Thyroid gland (tissue), 4 donors: ENCODE results near the gene SRP72.

Source experiments
- CTCF ChIP-seq, 6 experiments: fragments of 200-600 bp in 3 of 6; fragments of 450-650 bp in 3 of 6; sonication (generic) in 3 of 6; IDR thresholded peaks; one replicate each; pipeline ENCODE4 v1.5.1; 2016 to 2019; ENCODE audit warnings: antibody characterized with exemption in 6 of 6, mild to moderate bottlenecking in 2 of 6, inconsistent platforms in 1 of 6, moderate library complexity in 1 of 6
- POLR2A ChIP-seq, 2 donors: fragments of 450-650 bp; IDR thresholded peaks; one replicate each; pipeline ENCODE4 v1.6.1; 2017; ENCODE audit warnings: antibody characterized with exemption in 2 of 2, mild to moderate bottlenecking in 2 of 2, moderate library complexity in 1 of 2

- TF ChIP-seq CTCF (IDR thresholded peaks at IDR 0.05) (no peak), POLR2A (IDR thresholded peaks at IDR 0.05) (no peak)
Observed at GRCh38 chr4:56464581-56464980, 2.8 kb upstream of the SRP72 start.
